ENCODE measurements around the gene BRD7. TPM values are rescaled to one million over a fixed set of nuclear protein-coding genes. Genes with fewer than 3 reads are reported as not detected.
A peak's percentile ranks its signal among the peaks of the same experiment; 100 is the strongest.

Gene BRD7
- total RNA-seq, 1 donor from 2014 or later: 61.3 TPM

DNA sequence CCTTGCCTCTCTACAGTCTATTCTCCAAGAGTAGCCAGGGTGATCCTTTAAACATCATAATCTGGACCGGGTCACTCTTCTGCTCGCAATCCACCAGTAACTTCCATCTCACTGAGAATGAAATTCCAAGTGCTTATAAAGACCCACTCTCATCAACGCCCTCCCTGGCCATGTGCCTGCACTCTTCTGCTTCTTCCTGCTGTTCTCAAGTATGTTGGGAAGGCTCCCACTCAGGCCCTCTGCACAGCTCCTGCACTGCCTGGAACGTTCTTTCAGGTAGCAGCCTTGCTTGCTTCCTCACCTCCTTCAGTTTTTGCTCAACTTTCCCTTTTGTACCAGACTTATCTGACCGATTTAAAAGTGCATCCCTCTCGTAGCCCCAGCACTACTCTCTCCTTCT is 44.4 kb downstream of the BRD7 start:
- DNase-seq (ENCODE audit: low read depth): no peak
- Histone ChIP-seq H3K4me3 (ENCODE audit: low read depth, low read length) (no peak overlapping the region), H3K27me3 (ENCODE audit: control insufficient read depth, insufficient read depth, low read length) (no peaks in the 10 kb centered on the region), H3K36me3 (ENCODE audit: control insufficient read depth, insufficient read depth, low read length) (peaks cover 1% of the 10 kb centered on the region)
- TF ChIP-seq, protein P1, sequence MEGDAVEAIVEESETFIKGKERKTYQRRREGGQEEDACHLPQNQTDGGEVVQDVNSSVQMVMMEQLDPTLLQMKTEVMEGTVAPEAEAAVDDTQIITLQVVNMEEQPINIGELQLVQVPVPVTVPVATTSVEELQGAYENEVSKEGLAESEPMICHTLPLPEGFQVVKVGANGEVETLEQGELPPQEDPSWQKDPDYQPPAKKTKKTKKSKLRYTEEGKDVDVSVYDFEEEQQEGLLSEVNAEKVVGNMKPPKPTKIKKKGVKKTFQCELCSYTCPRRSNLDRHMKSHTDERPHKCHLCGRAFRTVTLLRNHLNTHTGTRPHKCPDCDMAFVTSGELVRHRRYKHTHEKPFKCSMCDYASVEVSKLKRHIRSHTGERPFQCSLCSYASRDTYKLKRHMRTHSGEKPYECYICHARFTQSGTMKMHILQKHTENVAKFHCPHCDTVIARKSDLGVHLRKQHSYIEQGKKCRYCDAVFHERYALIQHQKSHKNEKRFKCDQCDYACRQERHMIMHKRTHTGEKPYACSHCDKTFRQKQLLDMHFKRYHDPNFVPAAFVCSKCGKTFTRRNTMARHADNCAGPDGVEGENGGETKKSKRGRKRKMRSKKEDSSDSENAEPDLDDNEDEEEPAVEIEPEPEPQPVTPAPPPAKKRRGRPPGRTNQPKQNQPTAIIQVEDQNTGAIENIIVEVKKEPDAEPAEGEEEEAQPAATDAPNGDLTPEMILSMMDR (IDR thresholded peaks at IDR 0.05; ENCODE audit: insufficient read depth, low read length, poor library complexity, severe bottlenecking): no peak

DNA sequence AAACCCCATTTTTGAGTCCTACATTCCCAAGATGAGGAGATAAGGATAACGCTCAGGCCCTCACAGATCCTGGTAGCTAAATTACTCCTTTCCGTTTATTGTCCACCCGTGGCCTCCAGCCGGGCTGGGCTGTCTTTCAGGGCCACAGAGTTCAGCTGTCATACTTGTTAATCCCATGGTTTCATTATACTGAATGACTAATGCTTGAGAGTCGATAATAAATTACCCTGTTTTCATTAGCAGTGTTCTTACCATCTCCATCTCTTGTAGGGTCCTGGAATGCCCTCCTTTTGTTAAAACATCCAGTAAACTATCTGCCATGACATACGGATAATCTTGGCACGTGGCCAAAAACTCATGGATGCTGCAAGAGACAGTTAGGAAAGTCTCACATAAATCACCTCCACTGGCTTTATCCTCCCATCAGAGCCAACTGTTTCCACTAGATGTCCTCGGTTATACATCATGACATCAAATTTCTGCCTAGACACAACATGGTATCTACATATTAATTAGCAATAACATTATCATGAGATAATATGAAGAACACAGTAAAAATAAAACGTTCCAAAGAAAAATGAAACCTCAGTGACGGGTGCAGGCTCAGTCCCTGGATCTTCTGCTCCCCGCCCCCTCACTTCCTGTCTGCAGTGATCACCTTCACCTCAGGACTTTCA is 45.3 kb downstream of the BRD7 start:
- TF ChIP-seq, protein P1 (IDR thresholded peaks at IDR 0.05; ENCODE audit: insufficient read depth, low read length, poor library complexity, severe bottlenecking): peak; percentile 19
- Histone ChIP-seq H3K27me3 (ENCODE audit: control insufficient read depth, insufficient read depth, low read length) (no peaks in the 10 kb centered on the region), H3K36me3 (ENCODE audit: control insufficient read depth, insufficient read depth, low read length) (no peaks in the 10 kb centered on the region), H3K4me3 (ENCODE audit: low read depth, low read length) (no peak overlapping the region)
- DNase-seq (ENCODE audit: low read depth): no peak

GRCh38 chr16:50322333-50322732 is 46.5 kb downstream of the BRD7 start:
- H3K4me3 ChIP-seq (ENCODE audit: low read depth, low read length): no peak overlapping the region
- TF ChIP-seq, protein P1 (IDR thresholded peaks at IDR 0.05; ENCODE audit: insufficient read depth, low read length, poor library complexity, severe bottlenecking): no peak
- no peaks in the 10 kb centered on the region for H3K27me3 ChIP-seq (ENCODE audit: control insufficient read depth, insufficient read depth, low read length)
- no peak for DNase-seq (ENCODE audit: low read depth)
- H3K36me3 ChIP-seq (ENCODE audit: control insufficient read depth, insufficient read depth, low read length): no peaks in the 10 kb centered on the region

DNA sequence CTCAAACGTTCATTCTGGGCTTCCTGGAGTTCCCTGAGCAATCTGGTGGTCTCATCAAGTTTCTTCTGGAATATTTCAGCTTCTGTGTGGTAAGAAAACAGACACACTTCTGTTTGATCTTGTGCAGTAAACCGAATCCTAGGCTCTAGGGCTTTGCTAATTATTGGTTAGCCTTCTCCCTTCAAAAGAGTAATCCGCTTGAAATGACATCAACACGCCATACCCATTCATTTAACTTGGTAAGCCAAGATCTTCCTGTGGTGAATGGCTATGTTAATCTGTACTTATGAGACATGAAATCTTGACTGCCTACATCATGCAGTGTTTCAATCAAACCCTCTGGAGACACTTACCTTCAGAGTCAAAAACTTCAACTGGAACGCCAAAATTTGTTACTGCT is 48.5 kb downstream of the BRD7 start:
- TF ChIP-seq, protein P1 (IDR thresholded peaks at IDR 0.05; ENCODE audit: insufficient read depth, low read length, poor library complexity, severe bottlenecking): no peak
- Histone ChIP-seq H3K27me3 (ENCODE audit: control insufficient read depth, insufficient read depth, low read length) (no peaks in the 10 kb centered on the region), H3K36me3 (ENCODE audit: control insufficient read depth, insufficient read depth, low read length) (no peaks in the 10 kb centered on the region), H3K4me3 (ENCODE audit: low read depth, low read length) (no peak overlapping the region)
- no peak for DNase-seq (ENCODE audit: low read depth)

GRCh38 chr16:50318796-50319578 is 49.8 kb downstream of the BRD7 start:
- Histone ChIP-seq H3K36me3 (ENCODE audit: control insufficient read depth, insufficient read depth, low read length) (peaks cover 1% of the 10 kb centered on the region), H3K4me3 (ENCODE audit: low read depth, low read length) (no peak overlapping the region), H3K27me3 (ENCODE audit: control insufficient read depth, insufficient read depth, low read length) (no peaks in the 10 kb centered on the region)
- no peak for DNase-seq (ENCODE audit: low read depth)
- TF ChIP-seq, protein P1 (IDR thresholded peaks at IDR 0.05; ENCODE audit: insufficient read depth, low read length, poor library complexity, severe bottlenecking): no peak

Measured in kidney epithelial cell (primary cell).